GM12801 (cell line): ENCODE measurements around the gene POU2F3.

Experiments
- CTCF ChIP-seq: IDR thresholded peaks from one replicate; pipeline ENCODE4 v1.5.1; 2011; ENCODE audit warnings: control low read depth; ENCODE audit not compliant: insufficient read length; ENCODE audit errors: extremely low read depth

Gene POU2F3

GRCh38 chr11:120229451-120230424 is 10.2 kb upstream of the POU2F3 start:
- no peak for TF ChIP-seq CTCF

GRCh38 chr11:120230433-120231071 is 9.4 kb upstream of the POU2F3 start:
- TF ChIP-seq CTCF, result no peak

- no peak for TF ChIP-seq CTCF
Measured at GRCh38 chr11:120231963-120232362, 8.0 kb upstream of the POU2F3 start.

GRCh38 chr11:120233207-120233803 is 6.6 kb upstream of the POU2F3 start:
- no peak for TF ChIP-seq CTCF

- no peak for TF ChIP-seq CTCF
Measured at GRCh38 chr11:120235024-120235628, 4.8 kb upstream of the POU2F3 start.

GRCh38 chr11:120236169-120237107 is 3.5 kb upstream of the POU2F3 start:
- TF ChIP-seq CTCF, result no peak
